HCT116 (cell line): ENCODE measurements around the gene HMCN2.

Source experiments
- CEBPB ChIP-seq: IDR thresholded peaks from 2 replicates; pipeline ENCODE4 v1.6.1; 2012; ENCODE audit warnings: low read depth
- EGR1 ChIP-seq: IDR thresholded peaks from 2 replicates; pipeline ENCODE4 v1.6.1; 2012; ENCODE audit warnings: low read depth
- EZH2 ChIP-seq: fragments of 200-600 bp; sonication (generic); IDR thresholded peaks from 2 replicates; pipeline ENCODE4 v1.6.1; 2017; ENCODE audit warnings: antibody characterized with exemption, mixed run types
- EZH2phosphoT487 ChIP-seq: fragments of 200-600 bp; IDR thresholded peaks from 2 replicates; pipeline ENCODE4 v1.6.1; 2018; ENCODE audit warnings: antibody characterized with exemption, borderline replicate concordance
- FOSL1 ChIP-seq: IDR thresholded peaks from 2 replicates; pipeline ENCODE4 v1.6.1; 2012; ENCODE audit warnings: low read depth
- JUND ChIP-seq: IDR thresholded peaks from 2 replicates; pipeline ENCODE4 v1.6.1; 2012
- POLR2A ChIP-seq: IDR thresholded peaks from 2 replicates; pipeline ENCODE4 v1.7.0; 2011; ENCODE audit warnings: borderline replicate concordance; ENCODE audit not compliant: insufficient read depth, insufficient read length; ENCODE audit errors: extremely low read depth
- POLR2AphosphoS5 ChIP-seq: IDR thresholded peaks from 2 replicates; pipeline ENCODE4 v1.6.1; 2011; ENCODE audit warnings: mild to moderate bottlenecking, low read depth, low read length, moderate library complexity
- SIN3A ChIP-seq: IDR thresholded peaks from 2 replicates; pipeline ENCODE4 v1.6.1; 2012; ENCODE audit warnings: low read depth
- SP1 ChIP-seq: IDR thresholded peaks from 2 replicates; pipeline ENCODE4 v1.6.1; 2012; ENCODE audit warnings: low read depth
- YY1 ChIP-seq: IDR thresholded peaks from 2 replicates; pipeline ENCODE4 v1.6.1; 2011; ENCODE audit warnings: low read length, low read depth, moderate library complexity, mild to moderate bottlenecking; ENCODE audit not compliant: insufficient replicate concordance; ENCODE audit errors: extremely low read depth
- TF ChIP-seq, protein P1 (sequence below), 3 experiments: fragments of 200-600 bp in 1 of 3; sonication (generic) in 1 of 3; IDR thresholded peaks in 2 of 3; conservative IDR thresholded peaks in 1 of 3; 2 replicates each; pipeline ENCODE4 v1.5.1; 2012 to 2017; ENCODE audit warnings: low read depth in 2 of 3, low read length in 2 of 3, antibody characterized with exemption in 1 of 3, borderline replicate concordance in 1 of 3, control low read depth in 1 of 3, mild to moderate bottlenecking in 1 of 3, mixed read lengths in 1 of 3, mixed run types in 1 of 3, moderate library complexity in 1 of 3; ENCODE audit not compliant: insufficient read depth in 1 of 3
- TF ChIP-seq, protein P2 (sequence below): IDR thresholded peaks from 2 replicates; pipeline ENCODE4 v1.6.1; 2012
- TF ChIP-seq, protein P3 (sequence below): IDR thresholded peaks from 2 replicates; pipeline ENCODE4 v1.6.1; 2012

DNA sequence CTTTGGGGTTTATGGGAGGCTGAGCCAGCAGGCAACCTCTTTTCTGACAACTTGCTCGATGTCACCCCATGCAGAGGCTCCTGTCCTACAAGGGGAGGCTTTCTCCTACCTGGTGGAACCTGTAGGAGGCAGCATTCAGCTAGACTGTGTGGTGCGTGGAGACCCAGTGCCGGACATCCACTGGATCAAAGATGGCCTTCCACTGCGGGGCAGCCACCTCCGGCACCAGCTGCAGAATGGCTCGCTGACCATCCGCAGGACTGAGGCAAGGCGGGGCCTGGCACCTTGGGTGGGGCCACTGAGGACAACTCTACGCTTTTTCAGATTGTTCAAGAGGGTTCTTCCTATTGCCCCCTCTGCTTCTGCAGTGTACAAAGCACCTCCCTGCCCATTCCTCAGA, 143.1 kb downstream of the HMCN2 start:
- TF ChIP-seq, protein P1, sequence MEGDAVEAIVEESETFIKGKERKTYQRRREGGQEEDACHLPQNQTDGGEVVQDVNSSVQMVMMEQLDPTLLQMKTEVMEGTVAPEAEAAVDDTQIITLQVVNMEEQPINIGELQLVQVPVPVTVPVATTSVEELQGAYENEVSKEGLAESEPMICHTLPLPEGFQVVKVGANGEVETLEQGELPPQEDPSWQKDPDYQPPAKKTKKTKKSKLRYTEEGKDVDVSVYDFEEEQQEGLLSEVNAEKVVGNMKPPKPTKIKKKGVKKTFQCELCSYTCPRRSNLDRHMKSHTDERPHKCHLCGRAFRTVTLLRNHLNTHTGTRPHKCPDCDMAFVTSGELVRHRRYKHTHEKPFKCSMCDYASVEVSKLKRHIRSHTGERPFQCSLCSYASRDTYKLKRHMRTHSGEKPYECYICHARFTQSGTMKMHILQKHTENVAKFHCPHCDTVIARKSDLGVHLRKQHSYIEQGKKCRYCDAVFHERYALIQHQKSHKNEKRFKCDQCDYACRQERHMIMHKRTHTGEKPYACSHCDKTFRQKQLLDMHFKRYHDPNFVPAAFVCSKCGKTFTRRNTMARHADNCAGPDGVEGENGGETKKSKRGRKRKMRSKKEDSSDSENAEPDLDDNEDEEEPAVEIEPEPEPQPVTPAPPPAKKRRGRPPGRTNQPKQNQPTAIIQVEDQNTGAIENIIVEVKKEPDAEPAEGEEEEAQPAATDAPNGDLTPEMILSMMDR (IDR thresholded peaks at IDR 0.05 in 2 of 3, conservative IDR thresholded peaks at IDR 0.05 in 1 of 3; ENCODE audit: borderline replicate concordance in 1 of 3, insufficient read depth in 1 of 3, low read depth in 2 of 3, low read length in 2 of 3), result peak in 1 of 3 experiments; percentile 20; a peak in 1 of 6 replicates
- TF ChIP-seq SIN3A (no peak), JUND (no peak), POLR2AphosphoS5 (no peak), EZH2 (no peak), SP1 (no peak), POLR2A (no peak), EZH2phosphoT487 (no peak), EGR1 (no peak), FOSL1 (no peak), YY1 (no peak), CEBPB (no peak)
- TF ChIP-seq, protein P2, sequence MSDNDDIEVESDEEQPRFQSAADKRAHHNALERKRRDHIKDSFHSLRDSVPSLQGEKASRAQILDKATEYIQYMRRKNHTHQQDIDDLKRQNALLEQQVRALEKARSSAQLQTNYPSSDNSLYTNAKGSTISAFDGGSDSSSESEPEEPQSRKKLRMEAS, result no peak
- TF ChIP-seq, protein P3, sequence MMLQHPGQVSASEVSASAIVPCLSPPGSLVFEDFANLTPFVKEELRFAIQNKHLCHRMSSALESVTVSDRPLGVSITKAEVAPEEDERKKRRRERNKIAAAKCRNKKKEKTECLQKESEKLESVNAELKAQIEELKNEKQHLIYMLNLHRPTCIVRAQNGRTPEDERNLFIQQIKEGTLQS, result no peak
